ENCODE results near the gene FNDC3B. TPM values are rescaled to one million over a fixed set of nuclear protein-coding genes. Genes with fewer than 3 reads are reported as not detected.

The FNDC3B gene
- total and polyA plus RNA-seq, 2 donors from 2014 or later, result 11.8 to 185 TPM

DNA sequence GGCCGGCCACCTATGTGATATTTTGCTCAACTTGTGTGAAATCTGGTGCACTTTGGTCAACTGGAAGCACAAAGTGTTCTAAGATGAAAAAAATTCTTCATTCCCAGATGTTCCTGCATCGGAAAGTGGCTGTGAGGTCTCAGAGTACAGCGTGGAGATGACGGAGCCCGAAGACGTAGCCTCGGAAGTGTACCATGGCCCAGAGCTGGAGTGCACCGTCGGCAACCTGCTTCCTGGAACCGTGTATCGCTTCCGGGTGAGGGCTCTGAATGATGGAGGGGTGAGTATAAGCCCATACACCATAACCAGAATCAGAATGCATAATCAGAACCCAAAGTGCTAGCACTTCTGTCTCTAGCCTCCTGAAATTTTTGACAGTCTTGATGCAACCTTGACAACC is 304.6 kb downstream of the FNDC3B start:
- peaks cover 21 to 29% (median 28%) of the 10 kb centered on the region in 3 donors for H3K36me3 ChIP-seq (ENCODE audit: control insufficient read depth in 2 of 3, insufficient read depth in 3 of 3, low read length in 3 of 3)
- FAIRE-seq (no peak), DNase-seq (no peak)
- no peak overlapping the region for H3K4me3 ChIP-seq (ENCODE audit: low read length in 3 of 3)
- H3K9ac ChIP-seq (ENCODE audit: low read length in 3 of 3), result no peak overlapping the region
- TF ChIP-seq, protein P1, sequence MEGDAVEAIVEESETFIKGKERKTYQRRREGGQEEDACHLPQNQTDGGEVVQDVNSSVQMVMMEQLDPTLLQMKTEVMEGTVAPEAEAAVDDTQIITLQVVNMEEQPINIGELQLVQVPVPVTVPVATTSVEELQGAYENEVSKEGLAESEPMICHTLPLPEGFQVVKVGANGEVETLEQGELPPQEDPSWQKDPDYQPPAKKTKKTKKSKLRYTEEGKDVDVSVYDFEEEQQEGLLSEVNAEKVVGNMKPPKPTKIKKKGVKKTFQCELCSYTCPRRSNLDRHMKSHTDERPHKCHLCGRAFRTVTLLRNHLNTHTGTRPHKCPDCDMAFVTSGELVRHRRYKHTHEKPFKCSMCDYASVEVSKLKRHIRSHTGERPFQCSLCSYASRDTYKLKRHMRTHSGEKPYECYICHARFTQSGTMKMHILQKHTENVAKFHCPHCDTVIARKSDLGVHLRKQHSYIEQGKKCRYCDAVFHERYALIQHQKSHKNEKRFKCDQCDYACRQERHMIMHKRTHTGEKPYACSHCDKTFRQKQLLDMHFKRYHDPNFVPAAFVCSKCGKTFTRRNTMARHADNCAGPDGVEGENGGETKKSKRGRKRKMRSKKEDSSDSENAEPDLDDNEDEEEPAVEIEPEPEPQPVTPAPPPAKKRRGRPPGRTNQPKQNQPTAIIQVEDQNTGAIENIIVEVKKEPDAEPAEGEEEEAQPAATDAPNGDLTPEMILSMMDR (IDR thresholded peaks at IDR 0.05; ENCODE audit: borderline replicate concordance, extremely low read depth, insufficient read depth), result no peak
- intact Hi-C loops (cut with DNase I), result loop anchor here (10.0 kb wide), 1 partner anchor 699 kb away; no protein-coding TSS in a partner anchor
- no peaks in the 10 kb centered on the region for H3K27me3 ChIP-seq (ENCODE audit: control insufficient read depth, insufficient read depth, low read length)
- H3K4me1 ChIP-seq (ENCODE audit: control insufficient read depth in 2 of 3, insufficient read depth in 2 of 3, low read depth in 1 of 3, low read length in 3 of 3), result no peaks in the 10 kb centered on the region
- H3K9me3 ChIP-seq (ENCODE audit: control insufficient read depth in 2 of 3, insufficient read depth in 1 of 3, low read length in 3 of 3), result no peaks in the 10 kb centered on the region
- H3K27ac ChIP-seq (ENCODE audit: low read depth in 2 of 2, low read length in 2 of 2), result no peak overlapping the region

DNA sequence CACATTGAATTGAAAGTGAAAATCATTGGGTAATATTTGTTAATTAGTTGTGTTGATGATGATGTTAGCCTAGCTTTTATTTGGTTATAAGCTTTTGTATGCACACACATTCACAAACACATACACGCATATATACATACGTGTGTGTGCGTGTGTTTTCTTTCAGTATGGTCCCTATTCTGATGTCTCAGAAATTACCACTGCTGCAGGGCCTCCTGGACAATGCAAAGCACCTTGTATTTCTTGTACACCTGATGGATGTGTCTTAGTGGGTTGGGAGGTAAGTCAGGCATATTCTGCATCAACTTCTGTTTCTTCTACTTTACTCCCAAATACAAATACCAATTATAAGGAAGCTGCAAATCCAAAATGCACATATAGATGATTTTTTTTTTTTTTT is 306.8 kb downstream of the FNDC3B start:
- Histone ChIP-seq H3K9me3 (ENCODE audit: control insufficient read depth in 2 of 3, insufficient read depth in 1 of 3, low read length in 3 of 3) (no peaks in the 10 kb centered on the region), H3K36me3 (ENCODE audit: control insufficient read depth in 2 of 3, insufficient read depth in 3 of 3, low read length in 3 of 3) (peaks cover 26 to 40% (median 28%) of the 10 kb centered on the region in 3 donors), H3K27me3 (ENCODE audit: control insufficient read depth, insufficient read depth, low read length) (no peaks in the 10 kb centered on the region), H3K9ac (ENCODE audit: low read length in 3 of 3) (no peak overlapping the region), H3K4me1 (ENCODE audit: control insufficient read depth in 2 of 3, insufficient read depth in 2 of 3, low read depth in 1 of 3, low read length in 3 of 3) (no peaks in the 10 kb centered on the region), H3K4me3 (ENCODE audit: low read length in 3 of 3) (no peak overlapping the region), H3K27ac (ENCODE audit: low read depth in 2 of 2, low read length in 2 of 2) (no peak overlapping the region)
- TF ChIP-seq, protein P1 (IDR thresholded peaks at IDR 0.05; ENCODE audit: borderline replicate concordance, extremely low read depth, insufficient read depth), result no peak
- FAIRE-seq (no peak), DNase-seq (no peak)
- intact Hi-C loops (cut with DNase I), result loop anchor here (10.0 kb wide), 1 partner anchor 701 kb away; no protein-coding TSS in a partner anchor

DNA sequence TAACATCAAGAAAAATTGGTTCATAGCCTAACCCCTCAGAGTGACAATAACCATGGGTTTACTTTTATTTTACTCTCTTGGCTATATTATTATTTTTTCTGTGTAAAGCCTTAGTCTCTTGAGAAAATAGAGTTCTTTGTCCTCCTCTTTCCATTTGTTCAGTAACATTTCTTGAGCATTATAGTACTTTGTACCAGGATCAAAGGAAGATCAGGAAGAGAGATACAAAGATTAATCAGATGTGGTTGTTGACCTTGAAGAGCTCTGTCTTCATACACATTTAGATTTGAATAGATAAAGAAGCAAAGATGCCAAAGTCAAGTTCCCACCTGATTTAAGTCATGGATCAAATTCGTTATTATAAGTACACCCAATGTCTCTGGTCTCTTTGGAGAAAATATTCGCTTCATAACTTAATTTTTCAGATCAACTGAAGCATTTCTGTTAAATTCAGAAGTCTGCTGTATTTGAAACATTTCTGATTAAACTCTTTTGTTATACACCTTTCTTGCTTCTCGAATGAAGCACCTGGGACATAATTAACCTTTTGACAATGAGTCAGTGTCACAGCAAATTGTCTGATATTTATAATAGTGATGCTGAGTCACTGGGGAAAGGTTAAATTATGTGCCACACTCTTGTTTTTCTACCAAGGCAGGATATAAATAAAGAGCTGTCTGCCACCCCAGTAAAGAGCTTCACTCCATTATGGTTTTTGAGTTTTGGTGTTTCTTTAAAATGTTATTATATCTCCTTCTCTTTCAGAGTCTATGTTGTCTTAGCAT is 308.7 kb downstream of the FNDC3B start:
- Histone ChIP-seq H3K9me3 (ENCODE audit: control insufficient read depth in 2 of 3, insufficient read depth in 1 of 3, low read length in 3 of 3) (no peaks in the 10 kb centered on the region), H3K9ac (ENCODE audit: low read length in 3 of 3) (no peak overlapping the region), H3K27ac (ENCODE audit: low read depth in 2 of 2, low read length in 2 of 2) (no peak overlapping the region), H3K4me3 (ENCODE audit: low read length in 3 of 3) (no peak overlapping the region), H3K36me3 (ENCODE audit: control insufficient read depth in 2 of 3, insufficient read depth in 3 of 3, low read length in 3 of 3) (peaks cover 23 to 42% (median 24%) of the 10 kb centered on the region in 3 donors), H3K27me3 (ENCODE audit: control insufficient read depth, insufficient read depth, low read length) (no peaks in the 10 kb centered on the region), H3K4me1 (ENCODE audit: control insufficient read depth in 2 of 3, insufficient read depth in 2 of 3, low read depth in 1 of 3, low read length in 3 of 3) (no peaks in the 10 kb centered on the region)
- FAIRE-seq, result no peak
- intact Hi-C loops (cut with DNase I), result loop anchor here (10.0 kb wide), 1 partner anchor 703 kb away; no protein-coding TSS in a partner anchor
- no peak for DNase-seq
- TF ChIP-seq, protein P1 (IDR thresholded peaks at IDR 0.05; ENCODE audit: borderline replicate concordance, extremely low read depth, insufficient read depth), result no peak
